KBM-7 (cell line): ENCODE data around the gene STRIT1.
"Not testable (repeated sequence)": the region's sequence is repeated elsewhere in the genome, so short reads cannot be mapped to it uniquely, and the experiment has no call there.

Experiments
- DNase-seq: peaks from one replicate; pipeline ENCODE4 v3.0.0-alpha.2; 2015
- in situ Hi-C: fragments of 300-500 bp; cut with MboI; formaldehyde crosslinking; loops from 2 replicates; pipeline ENCODE4 v1.14.3; 2020; ENCODE audit warnings: low sequenced_read_pairs, low pct_unique_long_range_greater_than_20kb, mixed read lengths

Gene STRIT1

DNA sequence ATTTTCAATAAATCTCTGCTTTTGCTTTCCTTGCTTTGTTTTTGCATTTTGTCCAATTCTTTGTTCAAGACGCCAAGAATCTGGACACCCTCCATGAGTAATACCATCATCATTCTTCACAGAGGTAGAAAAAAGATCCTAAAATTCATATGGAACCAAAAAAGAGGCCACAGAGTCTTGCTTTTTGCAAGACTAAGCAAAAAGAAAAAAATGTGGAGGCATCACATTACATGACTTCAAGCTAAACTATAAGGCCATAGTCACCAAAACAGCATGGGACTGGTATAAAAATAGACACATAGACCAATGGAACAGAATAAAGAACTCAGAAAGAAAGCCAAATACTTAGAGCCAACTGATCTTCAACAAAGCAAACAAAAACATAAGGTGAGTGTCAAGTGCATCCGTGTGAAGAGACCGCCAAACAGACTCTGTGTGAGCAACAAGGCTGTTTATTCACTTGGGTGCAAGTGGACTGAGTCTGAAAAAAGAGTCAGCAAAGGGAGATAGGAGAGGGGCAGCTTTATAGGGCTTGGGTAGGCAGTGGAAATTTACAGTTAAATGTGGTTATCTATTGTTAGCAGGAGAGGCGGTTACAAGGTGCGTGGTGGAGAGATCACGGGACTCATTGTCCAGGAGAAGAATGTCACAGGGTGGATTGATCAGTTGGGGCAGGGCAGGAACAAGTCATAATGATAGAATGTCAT, 10.9 kb downstream of the STRIT1 start:
- in situ Hi-C loops = no loop called here
- DNase-seq = peak; percentile 85

DNA sequence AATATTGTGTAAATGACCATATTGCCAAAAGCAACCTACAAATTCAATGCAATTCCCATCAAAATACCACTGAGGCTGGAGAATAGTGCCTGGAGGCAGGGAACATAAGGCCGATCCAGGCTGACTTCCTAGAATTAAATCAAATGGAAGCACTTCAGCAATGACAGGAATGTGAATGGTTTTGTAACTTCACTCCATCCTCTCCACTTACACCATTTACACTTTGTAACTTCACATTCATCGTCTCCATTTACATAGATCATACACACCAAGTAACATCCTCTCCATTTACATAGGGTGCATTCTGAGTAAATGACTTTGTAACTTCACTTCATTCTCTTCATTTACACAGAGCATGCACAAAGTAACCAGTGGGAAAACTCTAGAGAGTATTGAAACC, 11.6 kb downstream of the STRIT1 start:
- no peak for DNase-seq
- in situ Hi-C loops = no loop called here

DNA sequence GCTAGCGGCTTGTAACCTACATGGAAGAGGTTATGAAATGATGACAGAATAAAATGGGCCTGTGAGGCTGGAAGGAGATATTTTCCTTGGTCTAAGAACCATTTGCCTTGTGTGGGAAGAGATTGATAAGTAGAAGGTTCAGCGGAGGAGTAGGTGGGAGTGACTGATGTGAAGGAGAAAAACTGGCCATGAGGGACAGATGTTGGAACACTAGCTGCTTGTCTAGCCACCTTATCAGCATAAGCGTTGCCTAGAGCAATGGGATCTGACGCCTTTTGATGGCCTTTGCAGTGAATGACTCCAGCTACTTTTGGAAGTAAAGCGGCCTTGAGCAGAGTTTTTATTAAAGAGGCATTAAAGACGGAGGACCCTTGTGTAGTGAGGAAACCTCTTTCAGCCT, 17.4 kb downstream of the STRIT1 start:
- DNase-seq, in situ Hi-C loops: not testable (repeated sequence)

DNA sequence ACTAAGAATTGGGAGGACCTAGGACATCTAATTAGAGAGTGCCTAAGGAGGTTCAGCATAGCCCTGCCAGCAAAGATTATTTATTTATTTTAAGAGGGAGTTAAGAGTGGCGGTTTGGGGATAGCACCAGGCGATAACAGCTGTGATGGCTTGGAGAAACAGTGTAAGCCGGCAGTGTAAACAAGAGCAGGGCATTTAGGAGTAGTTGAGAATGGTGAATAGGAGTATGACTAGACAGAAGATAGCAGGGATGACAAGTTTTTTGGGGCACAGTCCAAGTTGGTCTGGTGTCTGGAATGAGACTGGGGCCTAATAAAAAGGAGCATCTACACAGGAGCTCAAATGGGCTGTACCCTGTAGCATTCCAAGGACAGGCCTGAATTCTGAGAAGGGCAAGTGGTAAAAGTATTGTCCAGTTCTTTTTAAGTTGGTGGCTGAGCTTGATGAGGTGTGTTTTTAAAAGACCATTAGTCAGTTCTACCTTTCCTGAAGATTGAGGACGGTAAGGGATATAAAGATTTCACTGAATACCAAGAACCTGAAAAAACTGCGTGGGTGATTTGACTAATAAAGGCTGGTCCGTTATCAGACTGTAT, 18.2 kb downstream of the STRIT1 start:
- DNase-seq, in situ Hi-C loops: not testable (repeated sequence)

DNA sequence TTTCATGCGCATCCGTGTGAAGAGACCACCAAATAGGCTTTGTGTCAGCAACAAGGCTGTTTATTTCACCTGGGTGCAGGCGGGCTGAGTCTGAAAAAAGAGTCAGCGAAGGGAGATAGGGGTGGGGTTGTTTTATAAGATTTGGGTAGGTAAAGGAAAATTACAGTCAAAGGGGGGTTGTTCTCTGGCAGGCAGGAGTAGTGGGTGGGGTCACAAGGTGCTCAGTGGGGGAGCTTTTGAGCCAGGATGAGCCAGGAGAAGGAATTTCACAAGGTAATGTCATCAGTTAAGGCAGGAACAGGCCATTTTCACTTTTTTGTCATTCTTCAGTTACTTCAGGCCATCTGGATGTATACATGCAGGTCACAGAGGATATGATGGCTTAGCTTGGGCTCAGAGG, 19.0 kb downstream of the STRIT1 start:
- in situ Hi-C loops, DNase-seq: not testable (repeated sequence)

DNA sequence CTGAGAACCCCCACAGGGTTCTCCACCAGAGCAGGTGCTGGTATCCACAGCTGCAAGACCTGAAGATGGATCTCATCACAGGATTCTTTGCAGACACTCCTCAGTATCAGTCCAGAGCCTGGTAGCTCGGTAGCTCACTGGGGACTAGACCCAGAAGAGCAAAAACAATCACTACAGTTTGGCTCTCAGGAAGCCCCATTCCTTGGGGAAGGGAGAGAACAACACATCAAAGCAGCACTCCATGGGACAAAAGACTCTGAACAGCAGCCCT, 22.2 kb downstream of the STRIT1 start:
- no peak for DNase-seq
- in situ Hi-C loops = no loop called here

DNA sequence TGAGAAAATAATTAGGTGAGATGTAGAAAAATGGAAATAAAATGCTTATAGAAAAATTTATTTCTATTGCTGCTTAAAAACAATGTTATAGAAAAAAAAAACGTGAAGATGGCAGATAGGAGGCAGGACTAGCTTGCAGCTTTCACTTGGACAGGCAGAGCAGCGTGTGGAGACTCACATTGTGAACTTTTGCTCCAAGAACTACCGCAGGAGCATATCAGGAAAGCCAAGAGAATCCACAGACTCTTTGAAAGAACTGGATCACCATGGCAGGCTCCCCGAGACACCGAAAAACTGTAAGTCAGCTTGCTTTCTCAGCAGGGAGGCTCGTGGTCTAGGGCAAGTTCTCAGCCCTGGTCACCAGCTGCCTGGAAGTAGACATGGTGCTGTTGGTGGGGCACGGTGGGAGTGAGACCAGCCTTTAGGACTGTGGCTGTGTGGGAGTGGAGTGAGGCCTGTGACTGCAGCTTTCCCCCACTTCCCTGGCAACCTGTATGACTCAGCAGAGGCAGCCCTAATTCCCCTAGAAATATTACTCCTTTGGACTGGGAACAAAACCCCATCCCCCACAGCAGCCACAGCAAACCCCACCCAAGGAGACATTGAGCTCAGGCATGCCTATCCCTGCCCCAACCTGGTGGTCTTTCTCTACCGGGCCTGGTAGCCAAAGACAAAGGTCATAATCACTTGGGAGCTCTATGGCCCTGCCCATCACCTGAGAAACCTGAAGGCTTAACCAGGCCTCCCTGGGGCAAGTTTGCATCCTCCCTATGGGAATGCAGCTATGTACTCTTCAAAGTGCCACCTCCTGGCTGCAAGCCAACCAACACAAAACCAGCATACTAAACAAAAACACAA, 22.8 kb downstream of the STRIT1 start:
- DNase-seq = peak; percentile 83
- in situ Hi-C loops = no loop called here

DNA sequence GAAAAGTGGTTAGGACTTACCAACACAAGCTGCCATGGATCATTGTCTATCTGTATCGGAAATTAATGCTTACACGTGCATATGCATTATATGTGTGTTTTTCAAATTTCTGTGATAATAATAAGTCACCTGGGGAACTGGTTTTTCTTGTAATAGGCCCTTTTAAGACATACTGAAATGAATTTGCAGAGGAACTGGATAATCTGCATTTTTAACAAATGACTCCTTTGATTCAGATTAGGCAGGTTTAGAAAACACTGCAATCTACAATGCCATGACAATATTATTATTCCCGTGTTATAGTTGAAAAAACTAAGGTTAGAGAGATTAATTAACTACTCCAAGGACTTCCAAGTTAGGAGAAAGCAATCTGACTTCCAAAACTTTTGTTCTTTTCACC, 23.4 kb downstream of the STRIT1 start:
- in situ Hi-C loops = no loop called here

DNA sequence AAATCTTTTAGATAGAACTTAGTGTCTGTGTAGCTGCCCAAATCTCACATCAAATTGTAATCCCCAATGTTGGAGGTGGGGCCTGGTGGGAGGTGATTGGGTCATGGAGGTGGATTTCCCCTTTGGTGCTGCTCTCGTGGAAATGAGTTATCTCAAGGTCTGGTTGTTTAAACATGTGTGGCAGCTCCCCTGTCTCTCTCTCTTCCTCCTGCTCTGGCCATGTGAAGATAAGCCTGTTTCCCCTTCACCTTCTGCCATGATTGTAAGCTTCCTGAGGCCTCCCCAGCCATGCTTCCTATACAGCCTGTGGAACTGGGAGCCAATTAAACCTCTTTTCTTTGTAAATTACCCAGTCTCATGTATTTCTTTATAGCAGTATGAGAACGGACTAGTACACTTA, 30.6 kb downstream of the STRIT1 start:
- in situ Hi-C loops, DNase-seq: not testable (repeated sequence)

More for the DNA sequence above, 23.4 kb downstream of the STRIT1 start:
- DNase-seq = no peak

DNA sequence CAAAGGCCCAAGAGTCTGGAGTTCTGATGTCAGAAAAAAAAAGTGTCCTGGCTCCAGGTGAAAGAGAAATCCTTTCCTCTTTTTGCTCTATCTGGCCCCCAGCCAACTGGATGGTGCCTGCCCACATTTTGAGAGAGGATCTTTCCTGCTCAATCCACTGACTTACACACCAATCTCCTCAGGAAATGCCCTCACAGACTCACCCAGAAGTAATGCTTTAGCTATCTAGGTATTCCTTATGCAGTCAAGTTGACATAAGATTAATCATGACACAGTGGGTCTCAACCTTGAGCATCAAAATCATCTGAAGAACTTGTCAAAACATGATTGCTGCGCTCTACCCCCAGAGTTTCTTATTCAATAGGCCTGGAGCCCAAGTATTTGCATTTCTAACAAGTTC, 31.2 kb downstream of the STRIT1 start:
- in situ Hi-C loops = no loop called here
- no peak for DNase-seq

DNA sequence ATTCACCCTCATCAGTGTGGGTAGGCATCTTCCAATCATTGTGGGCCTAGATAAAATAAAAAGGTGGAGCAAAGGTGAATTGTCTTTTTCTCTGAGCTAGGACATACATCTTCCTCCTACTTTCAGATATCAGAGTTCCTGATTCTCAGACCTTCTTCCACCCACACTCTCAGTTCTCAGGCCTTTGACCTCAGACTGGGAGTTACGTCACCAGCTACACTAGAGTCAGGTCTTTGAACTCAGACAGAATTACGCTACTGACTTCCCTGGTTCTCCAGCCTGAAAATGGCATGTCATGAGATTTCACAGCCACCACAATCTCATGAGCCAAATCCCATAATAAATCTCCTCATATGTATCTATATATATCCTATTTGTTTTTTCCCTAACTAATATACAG, 39.0 kb downstream of the STRIT1 start:
- in situ Hi-C loops = no loop called here
- DNase-seq = no peak

DNA sequence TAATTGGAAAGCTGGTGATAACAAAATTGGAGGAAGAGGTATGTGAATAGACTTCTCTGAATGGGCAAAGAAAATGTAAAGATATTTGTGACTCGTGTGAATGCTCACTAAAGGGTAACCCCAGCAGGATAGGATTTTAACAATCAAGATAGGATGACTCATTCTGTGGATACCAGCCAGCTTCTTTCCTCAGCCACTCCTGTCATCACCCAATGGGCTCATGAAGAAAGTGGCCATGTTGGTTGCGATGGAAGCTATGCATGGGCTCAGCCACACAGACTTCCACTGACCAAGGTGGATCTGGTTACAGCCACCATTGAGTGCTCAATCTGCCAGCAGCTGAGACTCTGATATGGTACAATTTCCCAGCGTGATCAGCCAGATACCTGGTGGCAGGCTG, 40.9 kb downstream of the STRIT1 start:
- in situ Hi-C loops = no loop called here
- no peak for DNase-seq

DNA sequence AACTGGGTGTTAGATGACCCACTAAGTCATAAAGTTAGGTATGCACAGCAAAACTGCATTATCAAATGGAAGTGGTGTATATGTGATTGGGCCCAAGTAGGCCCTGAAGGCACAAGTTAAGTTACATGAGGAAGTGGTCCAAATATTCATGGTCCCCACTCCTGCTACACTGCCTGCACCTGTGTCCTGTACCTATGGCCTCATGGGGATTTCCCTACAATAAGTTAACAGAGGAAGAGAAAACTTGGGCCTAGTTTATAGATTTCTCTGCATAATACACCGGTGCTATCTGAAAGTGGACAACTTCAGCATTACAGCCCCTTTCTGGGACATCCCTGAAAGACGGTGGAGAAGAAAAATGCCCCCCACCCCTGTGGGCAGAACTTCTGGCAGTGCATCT, 41.5 kb downstream of the STRIT1 start:
- in situ Hi-C loops = no loop called here
- no peak for DNase-seq

DNA sequence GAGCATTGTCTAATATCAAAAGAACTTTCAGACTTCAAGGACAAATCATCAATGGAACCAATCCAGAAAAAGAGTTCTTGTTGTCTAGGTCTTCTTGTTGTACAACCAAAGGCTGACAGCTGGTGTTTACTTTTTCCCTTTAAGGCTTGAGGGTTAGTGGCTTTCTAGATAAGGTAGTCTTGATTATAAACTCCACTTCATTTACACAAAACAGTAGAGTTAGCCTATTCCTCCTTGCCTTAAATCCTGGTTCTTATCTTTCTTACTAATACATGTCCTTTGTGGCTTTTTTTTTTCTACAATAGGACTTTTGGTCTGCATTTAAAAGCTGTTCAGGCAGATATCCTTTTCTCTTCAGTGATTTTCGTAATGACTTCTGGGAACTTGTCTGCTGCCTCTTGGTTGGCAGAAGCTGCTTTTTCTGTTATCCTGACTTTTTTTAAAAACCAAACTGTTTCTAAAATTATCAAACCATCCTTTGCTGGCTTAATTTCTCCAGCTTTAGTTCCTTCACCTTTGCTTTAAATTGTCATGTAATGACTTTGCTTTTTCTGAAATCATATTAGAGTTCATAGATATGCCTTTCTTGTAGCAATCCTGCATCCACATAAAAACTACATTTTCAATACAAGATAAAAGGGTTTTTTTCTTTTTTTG, 44.8 kb downstream of the STRIT1 start:
- DNase-seq = peak; percentile 21
- in situ Hi-C loops = no loop called here

DNA sequence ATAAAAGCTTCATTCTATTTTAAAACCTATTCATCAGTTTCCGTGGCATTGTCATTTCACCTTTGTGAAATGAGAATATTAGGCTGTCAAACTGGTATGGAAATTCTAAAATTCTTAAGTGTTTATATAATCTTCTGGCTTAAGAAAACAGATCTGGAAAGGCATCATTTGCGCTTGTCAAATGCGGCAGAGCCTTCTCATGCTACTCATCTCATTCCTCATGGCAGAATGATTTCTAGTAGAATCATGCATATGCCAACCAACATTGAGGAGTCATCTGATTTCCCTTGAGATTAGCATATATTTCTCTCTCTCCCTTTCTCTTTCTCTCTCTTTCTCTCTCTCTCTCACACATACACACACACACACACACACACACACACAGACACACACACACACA, 48.8 kb downstream of the STRIT1 start:
- in situ Hi-C loops = no loop called here
- DNase-seq = no peak

DNA sequence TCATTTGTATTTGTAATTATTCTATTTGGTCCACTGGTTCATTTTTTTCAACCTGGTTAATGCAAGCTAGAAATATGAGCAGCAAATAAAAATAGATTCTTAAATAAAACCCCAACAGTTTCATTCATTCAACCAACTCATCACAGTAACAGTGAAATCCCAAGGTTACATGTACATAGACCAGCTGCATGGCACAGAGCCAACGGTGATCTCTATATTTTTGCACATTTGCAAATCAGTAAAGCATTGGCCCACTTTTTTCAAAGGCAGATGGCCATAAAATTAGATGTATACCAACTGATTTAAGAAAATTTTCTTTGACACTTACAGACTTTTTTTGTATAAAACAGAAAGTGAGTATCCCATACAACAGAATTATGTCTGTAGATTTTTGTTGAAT, 49.3 kb downstream of the STRIT1 start:
- no peak for DNase-seq
- in situ Hi-C loops = no loop called here

DNA sequence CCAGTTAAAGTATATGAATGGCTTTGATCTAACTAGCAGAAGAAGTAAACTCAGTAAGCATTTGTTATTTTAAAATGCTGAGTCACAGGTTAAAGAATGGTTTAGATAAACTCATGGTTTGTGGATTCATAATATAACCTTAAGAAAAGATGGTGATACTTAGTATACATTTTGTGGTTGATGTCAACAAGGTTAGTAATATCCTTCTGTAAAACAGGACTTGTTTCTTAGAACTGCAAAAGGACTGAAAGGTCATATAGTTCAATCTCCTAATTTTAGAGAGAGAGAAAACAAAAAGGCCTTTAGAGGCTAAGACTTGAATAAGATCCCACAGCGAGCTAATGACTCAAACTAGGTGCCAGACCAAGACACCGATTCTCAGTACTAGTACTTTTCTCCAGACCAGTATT, 50.0 kb downstream of the STRIT1 start:
- in situ Hi-C loops = no loop called here
- DNase-seq = no peak

DNA sequence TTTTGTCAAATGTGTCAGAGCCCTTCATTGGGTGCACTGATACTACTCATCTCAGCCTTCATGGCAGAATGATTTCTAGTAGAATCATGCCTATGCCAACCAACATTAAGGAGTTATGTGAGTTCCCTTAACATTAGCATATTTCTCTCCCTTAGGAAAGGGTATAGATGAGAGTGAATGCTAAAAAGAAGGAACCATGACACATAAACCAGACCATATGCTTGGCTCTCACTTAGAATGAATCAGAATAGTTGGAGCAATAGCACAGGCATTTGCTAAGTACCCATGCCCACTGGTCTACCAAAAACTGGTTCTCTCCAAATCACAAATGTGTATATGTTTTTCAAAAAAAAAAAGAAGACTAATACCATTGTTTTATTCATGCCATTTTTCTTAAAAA, 51.1 kb downstream of the STRIT1 start:
- no peak for DNase-seq
- in situ Hi-C loops = no loop called here

DNA sequence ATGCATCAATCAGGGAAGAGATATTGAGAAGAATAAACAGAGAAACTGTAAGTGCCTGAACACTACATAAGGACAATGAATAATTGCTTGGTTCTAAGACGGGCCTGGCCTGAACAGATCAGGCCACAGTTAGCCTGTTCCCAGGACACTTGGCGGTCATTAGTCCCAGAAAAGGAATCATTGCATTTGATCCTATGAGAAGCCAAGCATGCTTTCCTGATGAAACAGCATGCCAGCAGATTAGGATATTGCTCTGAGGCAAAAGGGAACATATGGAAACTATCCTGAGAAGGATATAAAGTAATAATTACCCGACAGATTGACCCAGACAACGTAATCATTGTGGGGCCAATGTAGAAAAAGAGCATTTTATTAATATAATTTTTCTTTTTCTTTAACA, 51.9 kb downstream of the STRIT1 start:
- no peak for DNase-seq
- in situ Hi-C loops = no loop called here
